ENCODE results near the gene GSE1. TPM values are rescaled to one million over a fixed set of nuclear protein-coding genes. Genes with fewer than 3 reads are reported as not detected.

Gene GSE1
- total and polyA plus RNA-seq, 9 of the 15 experiments (the other 6 are each of a cell fraction or from before 2014, with no cell fraction given), result 12.2 to 244 (median 57.9) TPM

DNA sequence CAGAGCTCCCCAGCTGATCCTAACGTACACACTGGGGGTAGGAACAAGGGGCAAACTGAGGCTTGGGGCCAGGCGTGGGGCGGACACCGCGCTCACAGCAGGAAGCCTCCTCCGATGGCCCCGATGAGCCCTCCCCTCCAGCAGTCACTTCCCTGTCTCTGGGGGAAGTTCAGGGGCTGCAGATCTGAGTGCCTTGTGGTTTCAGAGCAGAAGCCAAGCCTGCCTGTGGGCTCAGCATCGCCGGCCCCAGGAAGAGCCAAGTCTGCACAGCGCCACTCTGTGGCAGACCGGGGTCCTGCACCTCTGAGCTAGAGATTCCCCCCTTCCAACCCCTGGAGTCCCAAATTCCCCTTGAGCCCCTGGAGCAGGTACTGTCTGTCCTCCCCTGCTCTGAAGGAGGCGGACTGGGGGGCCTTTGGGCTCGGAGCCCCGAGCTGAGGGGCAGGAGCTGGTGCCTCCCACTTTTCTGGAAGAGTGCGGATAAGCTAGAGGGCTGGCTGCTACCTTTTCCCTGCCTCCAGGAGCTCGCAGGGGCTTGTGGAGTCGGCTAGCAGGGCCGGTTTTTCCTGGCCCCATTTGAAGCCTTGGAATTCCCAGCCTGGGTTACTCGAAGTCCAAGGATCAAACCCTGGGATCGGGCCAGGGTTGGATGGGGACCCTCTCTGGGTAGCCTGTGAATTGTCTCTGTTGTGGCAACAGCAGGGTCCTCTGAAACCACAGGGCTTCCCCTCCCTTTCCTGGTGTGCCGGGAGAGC, 2.9 kb downstream of the GSE1 start (continued):
- TF ChIP-seq YY1 (IDR thresholded peaks at IDR 0.05; ENCODE audit: borderline replicate concordance in 1 of 3, control insufficient read depth in 1 of 3, extremely low read depth in 1 of 3, insufficient read depth in 3 of 3, insufficient read length in 1 of 3, insufficient replicate concordance in 2 of 3, low read depth in 1 of 3, low read length in 2 of 3) (peak in 2 of 3 experiments; percentile 64 to 69), ZNF75A (CRISPR knock-in tag; IDR thresholded peaks at IDR 0.05) (no peak), BHLHE40 (IDR thresholded peaks at IDR 0.05; ENCODE audit: low read length) (peak; percentile 53; the same call in 1 of the 2 replicates), ZNF696 (CRISPR knock-in tag; conservative IDR thresholded peaks at IDR 0.05) (no peak), NFIX (CRISPR knock-in tag; IDR thresholded peaks at IDR 0.05; ENCODE audit: low read depth) (no peak), MTA2 (IDR thresholded peaks at IDR 0.05; ENCODE audit: low read depth) (0 out of 2 replicates have a peak, but pooled peaks have one; percentile 7), DIDO1 (tag; IDR thresholded peaks at IDR 0.05; ENCODE audit: low read depth) (no peak), JUND (IDR thresholded peaks at IDR 0.05; ENCODE audit: borderline replicate concordance, low read depth, low read length) (peak; percentile 55; the same call in 1 of the 2 replicates), JUND (tag; IDR thresholded peaks at IDR 0.05; ENCODE audit: borderline replicate concordance, low read depth, low read length) (peak; percentile 40; the same call in 1 of the 3 replicates), ARHGAP35 (IDR thresholded peaks at IDR 0.05; ENCODE audit: partially characterized antibody) (no peak), SNRNP70 (optimal IDR thresholded peaks at IDR 0.05; ENCODE audit: low read depth, low read length) (no peak), POLR2AphosphoS5 (IDR thresholded peaks at IDR 0.05; ENCODE audit: control insufficient read depth, insufficient read depth, low read depth, low read length) (peak; percentile 73)
- TF ChIP-seq, protein P1, sequence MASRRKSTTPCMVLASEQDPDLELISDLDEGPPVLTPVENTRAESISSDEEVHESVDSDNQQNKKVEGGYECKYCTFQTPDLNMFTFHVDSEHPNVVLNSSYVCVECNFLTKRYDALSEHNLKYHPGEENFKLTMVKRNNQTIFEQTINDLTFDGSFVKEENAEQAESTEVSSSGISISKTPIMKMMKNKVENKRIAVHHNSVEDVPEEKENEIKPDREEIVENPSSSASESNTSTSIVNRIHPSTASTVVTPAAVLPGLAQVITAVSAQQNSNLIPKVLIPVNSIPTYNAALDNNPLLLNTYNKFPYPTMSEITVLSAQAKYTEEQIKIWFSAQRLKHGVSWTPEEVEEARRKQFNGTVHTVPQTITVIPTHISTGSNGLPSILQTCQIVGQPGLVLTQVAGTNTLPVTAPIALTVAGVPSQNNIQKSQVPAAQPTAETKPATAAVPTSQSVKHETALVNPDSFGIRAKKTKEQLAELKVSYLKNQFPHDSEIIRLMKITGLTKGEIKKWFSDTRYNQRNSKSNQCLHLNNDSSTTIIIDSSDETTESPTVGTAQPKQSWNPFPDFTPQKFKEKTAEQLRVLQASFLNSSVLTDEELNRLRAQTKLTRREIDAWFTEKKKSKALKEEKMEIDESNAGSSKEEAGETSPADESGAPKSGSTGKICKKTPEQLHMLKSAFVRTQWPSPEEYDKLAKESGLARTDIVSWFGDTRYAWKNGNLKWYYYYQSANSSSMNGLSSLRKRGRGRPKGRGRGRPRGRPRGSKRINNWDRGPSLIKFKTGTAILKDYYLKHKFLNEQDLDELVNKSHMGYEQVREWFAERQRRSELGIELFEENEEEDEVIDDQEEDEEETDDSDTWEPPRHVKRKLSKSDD (conservative IDR thresholded peaks at IDR 0.05; ENCODE audit: low read length), result no peak
- TF ChIP-seq, protein P2, sequence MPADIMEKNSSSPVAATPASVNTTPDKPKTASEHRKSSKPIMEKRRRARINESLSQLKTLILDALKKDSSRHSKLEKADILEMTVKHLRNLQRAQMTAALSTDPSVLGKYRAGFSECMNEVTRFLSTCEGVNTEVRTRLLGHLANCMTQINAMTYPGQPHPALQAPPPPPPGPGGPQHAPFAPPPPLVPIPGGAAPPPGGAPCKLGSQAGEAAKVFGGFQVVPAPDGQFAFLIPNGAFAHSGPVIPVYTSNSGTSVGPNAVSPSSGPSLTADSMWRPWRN (IDR thresholded peaks at IDR 0.05; ENCODE audit: low read depth), result peak; percentile 56; the same call in 1 of the 2 replicates
- TF ChIP-seq, protein P3, sequence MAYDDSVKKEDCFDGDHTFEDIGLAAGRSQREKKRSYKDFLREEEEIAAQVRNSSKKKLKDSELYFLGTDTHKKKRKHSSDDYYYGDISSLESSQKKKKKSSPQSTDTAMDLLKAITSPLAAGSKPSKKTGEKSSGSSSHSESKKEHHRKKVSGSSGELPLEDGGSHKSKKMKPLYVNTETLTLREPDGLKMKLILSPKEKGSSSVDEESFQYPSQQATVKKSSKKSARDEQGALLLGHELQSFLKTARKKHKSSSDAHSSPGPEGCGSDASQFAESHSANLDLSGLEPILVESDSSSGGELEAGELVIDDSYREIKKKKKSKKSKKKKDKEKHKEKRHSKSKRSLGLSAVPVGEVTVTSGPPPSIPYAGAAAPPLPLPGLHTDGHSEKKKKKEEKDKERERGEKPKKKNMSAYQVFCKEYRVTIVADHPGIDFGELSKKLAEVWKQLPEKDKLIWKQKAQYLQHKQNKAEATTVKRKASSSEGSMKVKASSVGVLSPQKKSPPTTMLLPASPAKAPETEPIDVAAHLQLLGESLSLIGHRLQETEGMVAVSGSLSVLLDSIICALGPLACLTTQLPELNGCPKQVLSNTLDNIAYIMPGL (CRISPR knock-in tag; IDR thresholded peaks at IDR 0.05), result peak; percentile 6; the same call in 1 of the 2 replicates
- TF ChIP-seq, protein P4, sequence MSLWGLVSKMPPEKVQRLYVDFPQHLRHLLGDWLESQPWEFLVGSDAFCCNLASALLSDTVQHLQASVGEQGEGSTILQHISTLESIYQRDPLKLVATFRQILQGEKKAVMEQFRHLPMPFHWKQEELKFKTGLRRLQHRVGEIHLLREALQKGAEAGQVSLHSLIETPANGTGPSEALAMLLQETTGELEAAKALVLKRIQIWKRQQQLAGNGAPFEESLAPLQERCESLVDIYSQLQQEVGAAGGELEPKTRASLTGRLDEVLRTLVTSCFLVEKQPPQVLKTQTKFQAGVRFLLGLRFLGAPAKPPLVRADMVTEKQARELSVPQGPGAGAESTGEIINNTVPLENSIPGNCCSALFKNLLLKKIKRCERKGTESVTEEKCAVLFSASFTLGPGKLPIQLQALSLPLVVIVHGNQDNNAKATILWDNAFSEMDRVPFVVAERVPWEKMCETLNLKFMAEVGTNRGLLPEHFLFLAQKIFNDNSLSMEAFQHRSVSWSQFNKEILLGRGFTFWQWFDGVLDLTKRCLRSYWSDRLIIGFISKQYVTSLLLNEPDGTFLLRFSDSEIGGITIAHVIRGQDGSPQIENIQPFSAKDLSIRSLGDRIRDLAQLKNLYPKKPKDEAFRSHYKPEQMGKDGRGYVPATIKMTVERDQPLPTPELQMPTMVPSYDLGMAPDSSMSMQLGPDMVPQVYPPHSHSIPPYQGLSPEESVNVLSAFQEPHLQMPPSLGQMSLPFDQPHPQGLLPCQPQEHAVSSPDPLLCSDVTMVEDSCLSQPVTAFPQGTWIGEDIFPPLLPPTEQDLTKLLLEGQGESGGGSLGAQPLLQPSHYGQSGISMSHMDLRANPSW (CRISPR knock-in tag; IDR thresholded peaks at IDR 0.05), result no peak
- TF ChIP-seq, protein P5, sequence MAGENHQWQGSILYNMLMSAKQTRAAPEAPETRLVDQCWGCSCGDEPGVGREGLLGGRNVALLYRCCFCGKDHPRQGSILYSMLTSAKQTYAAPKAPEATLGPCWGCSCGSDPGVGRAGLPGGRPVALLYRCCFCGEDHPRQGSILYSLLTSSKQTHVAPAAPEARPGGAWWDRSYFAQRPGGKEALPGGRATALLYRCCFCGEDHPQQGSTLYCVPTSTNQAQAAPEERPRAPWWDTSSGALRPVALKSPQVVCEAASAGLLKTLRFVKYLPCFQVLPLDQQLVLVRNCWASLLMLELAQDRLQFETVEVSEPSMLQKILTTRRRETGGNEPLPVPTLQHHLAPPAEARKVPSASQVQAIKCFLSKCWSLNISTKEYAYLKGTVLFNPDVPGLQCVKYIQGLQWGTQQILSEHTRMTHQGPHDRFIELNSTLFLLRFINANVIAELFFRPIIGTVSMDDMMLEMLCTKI (IDR thresholded peaks at IDR 0.05; ENCODE audit: partially characterized antibody), result no peak
